Measurements from ENCODE around the gene CACNA1B.

DNA sequence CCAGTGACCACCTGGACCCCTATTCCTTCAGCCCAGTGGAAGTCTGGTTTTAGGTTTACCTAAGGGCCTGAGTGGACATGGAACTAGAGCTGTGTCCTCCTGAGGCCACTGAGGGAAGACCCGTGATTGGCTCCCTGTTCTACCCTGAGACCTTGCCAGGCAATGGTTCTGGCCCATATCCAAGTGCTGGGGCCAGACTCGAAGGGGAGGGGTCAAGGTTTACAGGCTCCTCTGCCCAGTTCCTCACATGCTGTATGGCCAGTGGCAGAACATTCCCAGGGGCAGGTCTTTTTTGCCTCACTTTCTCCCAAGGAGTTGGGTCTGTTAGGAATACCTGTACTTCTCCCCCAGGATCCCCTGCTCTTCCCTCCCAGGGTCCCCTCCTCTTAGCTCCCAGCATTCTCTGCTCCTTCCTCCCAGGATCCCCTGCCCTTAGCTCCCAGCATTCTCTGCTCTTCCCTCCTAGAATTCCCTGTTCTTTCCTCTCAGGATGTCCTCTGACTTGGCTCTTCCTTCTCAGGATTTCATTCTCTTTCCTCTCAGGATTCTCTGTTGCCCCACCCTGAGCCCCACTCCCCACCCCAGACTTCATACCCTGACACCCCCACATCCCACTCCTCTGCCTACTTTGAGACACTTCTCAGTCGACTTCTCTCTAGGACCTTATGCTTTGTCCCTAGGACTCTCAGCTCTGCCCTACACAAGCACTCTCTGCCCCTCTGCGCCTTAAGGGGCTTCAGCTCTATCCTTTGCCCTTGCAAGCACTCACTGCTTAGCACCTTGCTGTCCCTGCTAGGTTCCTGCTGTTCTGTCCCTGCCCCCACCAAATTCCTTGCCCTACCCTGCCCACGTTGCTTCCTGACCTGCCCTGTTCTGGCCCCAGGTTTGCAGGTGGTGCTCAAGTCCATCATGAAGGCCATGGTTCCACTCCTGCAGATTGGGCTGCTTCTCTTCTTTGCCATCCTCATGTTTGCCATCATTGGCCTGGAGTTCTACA, 36.5 kb downstream of the CACNA1B start:
- TF ChIP-seq, protein P1, sequence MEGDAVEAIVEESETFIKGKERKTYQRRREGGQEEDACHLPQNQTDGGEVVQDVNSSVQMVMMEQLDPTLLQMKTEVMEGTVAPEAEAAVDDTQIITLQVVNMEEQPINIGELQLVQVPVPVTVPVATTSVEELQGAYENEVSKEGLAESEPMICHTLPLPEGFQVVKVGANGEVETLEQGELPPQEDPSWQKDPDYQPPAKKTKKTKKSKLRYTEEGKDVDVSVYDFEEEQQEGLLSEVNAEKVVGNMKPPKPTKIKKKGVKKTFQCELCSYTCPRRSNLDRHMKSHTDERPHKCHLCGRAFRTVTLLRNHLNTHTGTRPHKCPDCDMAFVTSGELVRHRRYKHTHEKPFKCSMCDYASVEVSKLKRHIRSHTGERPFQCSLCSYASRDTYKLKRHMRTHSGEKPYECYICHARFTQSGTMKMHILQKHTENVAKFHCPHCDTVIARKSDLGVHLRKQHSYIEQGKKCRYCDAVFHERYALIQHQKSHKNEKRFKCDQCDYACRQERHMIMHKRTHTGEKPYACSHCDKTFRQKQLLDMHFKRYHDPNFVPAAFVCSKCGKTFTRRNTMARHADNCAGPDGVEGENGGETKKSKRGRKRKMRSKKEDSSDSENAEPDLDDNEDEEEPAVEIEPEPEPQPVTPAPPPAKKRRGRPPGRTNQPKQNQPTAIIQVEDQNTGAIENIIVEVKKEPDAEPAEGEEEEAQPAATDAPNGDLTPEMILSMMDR (IDR thresholded peaks at IDR 0.05; ENCODE audit: borderline replicate concordance, extremely low read depth, low read length, poor library complexity, severe bottlenecking): no peak
- no peak for TF ChIP-seq EZH2 (IDR thresholded peaks at IDR 0.05; ENCODE audit: borderline replicate concordance, low read depth, low read length, severe bottlenecking)
